A549 (cell line): ENCODE results near the gene PDE1C. TPM values are rescaled to one million over a fixed set of nuclear protein-coding genes. Genes with fewer than 3 reads are reported as not detected.
"Not testable (repeated sequence)": the region's sequence is repeated elsewhere in the genome, so short reads cannot be mapped to it uniquely, and the experiment has no call there.

Source experiments
- ATAC-seq, 2 experiments: fragments of 200-7000 bp in 1 of 2; fragments of >200 bp in 1 of 2; cut with Nextera tagmentation in 1 of 2; cut with Tn5 transposase in 1 of 2; 3 replicates each; pipeline versions ENCODE4 v1.8.0 to v1.9.1; 2018 to 2020; ENCODE audit warnings: mild to moderate bottlenecking in 1 of 2, moderate library complexity in 1 of 2
- CTCF ChIA-PET: fragments of 300-600 bp; sonication (Branson Sonifier 250); formaldehyde crosslinking; extraction: SDS; loops from one replicate; lab custom pipeline; 2021; ENCODE audit warnings: antibody characterized with exemption, inconsistent platforms; lab: Yijun Ruan, JAX
- POLR2A ChIA-PET: fragments of 350-600 bp; formaldehyde crosslinking; extraction: SDS; loops from one replicate; lab custom pipeline; 2021; ENCODE audit warnings: antibody characterized with exemption, inconsistent platforms; lab: Yijun Ruan, JAX
- DNase-seq, 2 experiments: peaks; one replicate each; pipeline versions ENCODE4 v3.0.0 to v3.0.0-alpha.2; 2011 to 2016; ENCODE audit warnings: low read depth in 1 of 2, low spot score in 1 of 2
- FAIRE-seq: peaks from 2 replicates; lab custom pipeline; 2011; peaks lifted over from hg19 to GRCh38; lab: Jason Lieb, UNC
- H3K27ac ChIP-seq, 2 experiments: fragments of >200 bp; sonication (Bioruptor Twin); formaldehyde crosslinking; 3 replicates each; pipeline ENCODE4 v1.5.1; 2016 to 2017
- H3K4me1 ChIP-seq: fragments of >200 bp; sonication (Bioruptor Twin); formaldehyde crosslinking; 3 replicates; pipeline ENCODE4 v1.6.1; 2016
- H3K4me2 ChIP-seq: fragments of >200 bp; sonication (Bioruptor Twin); formaldehyde crosslinking; 3 replicates; pipeline ENCODE4 v1.6.1; 2016
- H3K4me3 ChIP-seq: fragments of >200 bp; sonication (Bioruptor Twin); formaldehyde crosslinking; 3 replicates; pipeline ENCODE4 v1.5.1; 2016
- H3K9me3 ChIP-seq: fragments of >200 bp; sonication (Bioruptor Twin); formaldehyde crosslinking; 3 replicates; pipeline ENCODE4 v1.6.1; 2016
- BHLHE40 ChIP-seq: IDR thresholded peaks from 2 replicates; pipeline ENCODE4 v1.6.1; 2012; ENCODE audit warnings: low read depth, low read length, inconsistent platforms
- CBX2 ChIP-seq: fragments of 200-600 bp; sonication (generic); IDR thresholded peaks from 2 replicates; pipeline ENCODE4 v1.6.1; 2016; ENCODE audit warnings: low read depth, mild to moderate bottlenecking, borderline replicate concordance
- CBX8 ChIP-seq: fragments of 200-600 bp; sonication (generic); IDR thresholded peaks from 2 replicates; pipeline ENCODE4 v1.6.1; 2016
- EHF ChIP-seq: fragments of 250-450 bp; sonication (Bioruptor Pico); IDR thresholded peaks from 2 replicates; pipeline ENCODE4 v1.5.0; 2020; ENCODE audit warnings: mild to moderate bottlenecking
- EP300 ChIP-seq, 2 experiments: fragments of >200 bp; sonication (Bioruptor Twin); formaldehyde crosslinking; IDR thresholded peaks; 2 replicates in 1 of 2; 3 replicates in 1 of 2; pipeline ENCODE4 v1.6.1; 2016 to 2017
- FOXS1 ChIP-seq: fragments of 250-450 bp; sonication (Bioruptor Pico); IDR thresholded peaks from 2 replicates; pipeline ENCODE4 v1.5.0; 2020; ENCODE audit warnings: mild to moderate bottlenecking, moderate library complexity
- HOXA7 ChIP-seq: fragments of 250-450 bp; sonication (Bioruptor Pico); IDR thresholded peaks from 2 replicates; pipeline ENCODE4 v1.5.0; 2020; ENCODE audit warnings: mild to moderate bottlenecking, moderate library complexity
- JUN ChIP-seq, 2 experiments: fragments of >200 bp; sonication (Bioruptor Twin); formaldehyde crosslinking; IDR thresholded peaks; 2 replicates in 1 of 2; 3 replicates in 1 of 2; pipeline ENCODE4 v1.6.1; 2016 to 2017
- JUNB ChIP-seq: fragments of >200 bp; sonication (Bioruptor Twin); formaldehyde crosslinking; IDR thresholded peaks from 2 replicates; pipeline ENCODE4 v1.6.1; 2016
- KDM1A ChIP-seq: fragments of 200-600 bp; sonication (generic); IDR thresholded peaks from 2 replicates; pipeline ENCODE4 v1.6.1; 2016; ENCODE audit warnings: low read depth, mild to moderate bottlenecking
- MAFK ChIP-seq: fragments of 450-650 bp; IDR thresholded peaks from 2 replicates; pipeline ENCODE4 v1.6.1; 2014; ENCODE audit not compliant: partially characterized antibody
- MYC ChIP-seq: IDR thresholded peaks from 2 replicates; pipeline ENCODE4 v1.6.1; 2012; ENCODE audit warnings: mild to moderate bottlenecking, inconsistent platforms, low read length, improper control_type of control experiment, borderline replicate concordance
- NFE2L2 ChIP-seq: fragments of 150-350 bp; conservative IDR thresholded peaks from 2 replicates; pipeline ENCODE4 v1.6.1; 2014; ENCODE audit warnings: low read length
- NPAS2 ChIP-seq: fragments of 250-450 bp; sonication (Bioruptor Pico); IDR thresholded peaks from 2 replicates; pipeline ENCODE4 v1.8.0; 2022; ENCODE audit warnings: mild to moderate bottlenecking, moderate library complexity, borderline replicate concordance
- NR3C1 ChIP-seq: fragments of >200 bp; sonication (Bioruptor Twin); formaldehyde crosslinking; IDR thresholded peaks from 3 replicates; pipeline ENCODE4 v1.6.1; 2017
- PHF8 ChIP-seq: fragments of 200-600 bp; sonication (generic); IDR thresholded peaks from 2 replicates; pipeline ENCODE4 v1.6.1; 2016; ENCODE audit warnings: low read depth, mild to moderate bottlenecking, antibody characterized with exemption, moderate library complexity, borderline replicate concordance
- SREBF2 ChIP-seq: fragments of 450-650 bp; IDR thresholded peaks from 2 replicates; pipeline ENCODE4 v1.6.1; 2014; ENCODE audit warnings: mild to moderate bottlenecking, moderate library complexity
- TFCP2L1 ChIP-seq: fragments of 250-450 bp; sonication (Bioruptor Pico); IDR thresholded peaks from 2 replicates; pipeline ENCODE4 v1.5.0; 2021; ENCODE audit warnings: mild to moderate bottlenecking
- USF2 ChIP-seq: fragments of 450-650 bp; IDR thresholded peaks from 2 replicates; pipeline ENCODE4 v1.6.1; 2014; ENCODE audit warnings: antibody characterized with exemption
- ZC3H11A ChIP-seq: fragments of 450-650 bp; IDR thresholded peaks from 2 replicates; pipeline ENCODE4 v1.6.1; 2014; ENCODE audit warnings: antibody characterized with exemption, mild to moderate bottlenecking
- ZSCAN20 ChIP-seq: fragments of 250-450 bp; sonication (Bioruptor Pico); IDR thresholded peaks from 2 replicates; pipeline ENCODE4 v1.8.0; 2022; ENCODE audit warnings: mild to moderate bottlenecking, moderate library complexity
- WGBS: methylation state at CpG from one replicate; pipeline ENCODE4 v1.1.6; 2017; ENCODE audit errors: missing lambda C conversion rate; 5-methylcytosine and 5-hydroxymethylcytosine counted together
- polyA plus RNA-seq, 4 experiments: library from polyadenylated mRNA; depleted of rRNA in 3 of 4; stranded (reverse); fragments of >200 nt; fragmentation: RNase III in 1 of 4; extraction: RNeasy Plus Mini Kit Qiagen cat#74134 plus additional on column Dnase treatment in 1 of 4; gene quantifications; 2 replicates in 3 of 4; 3 replicates in 1 of 4; pipeline ENCODE4 v1.2.3, GENCODE V29; 2011 to 2017
- TF ChIP-seq, protein P1 (sequence below): fragments of >200 bp; sonication (Bioruptor Twin); formaldehyde crosslinking; IDR thresholded peaks from 3 replicates; pipeline ENCODE4 v1.6.1; 2016
- TF ChIP-seq, protein P2 (sequence below): fragments of 250-450 bp; sonication (Bioruptor Pico); IDR thresholded peaks from 2 replicates; pipeline ENCODE4 v1.5.0; 2020; ENCODE audit warnings: low read depth, mild to moderate bottlenecking, moderate library complexity

The PDE1C gene
- polyA plus RNA-seq, 2 of the 4 experiments (the other 2 are of a cell fraction) = 8.0 to 11.0 TPM

GRCh38 chr7:32077806-32078205 lies 7.6 kb upstream of the PDE1C start (continued):
- TF ChIP-seq, protein P1, sequence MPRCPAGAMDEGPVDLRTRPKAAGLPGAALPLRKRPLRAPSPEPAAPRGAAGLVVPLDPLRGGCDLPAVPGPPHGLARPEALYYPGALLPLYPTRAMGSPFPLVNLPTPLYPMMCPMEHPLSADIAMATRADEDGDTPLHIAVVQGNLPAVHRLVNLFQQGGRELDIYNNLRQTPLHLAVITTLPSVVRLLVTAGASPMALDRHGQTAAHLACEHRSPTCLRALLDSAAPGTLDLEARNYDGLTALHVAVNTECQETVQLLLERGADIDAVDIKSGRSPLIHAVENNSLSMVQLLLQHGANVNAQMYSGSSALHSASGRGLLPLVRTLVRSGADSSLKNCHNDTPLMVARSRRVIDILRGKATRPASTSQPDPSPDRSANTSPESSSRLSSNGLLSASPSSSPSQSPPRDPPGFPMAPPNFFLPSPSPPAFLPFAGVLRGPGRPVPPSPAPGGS = no peak
- no peak for TF ChIP-seq CBX2
- no peak for TF ChIP-seq EP300 (IDR thresholded peaks at IDR 0.05)
- no peak for TF ChIP-seq USF2
- no peak for TF ChIP-seq TFCP2L1 (CRISPR knock-in tag)
- TF ChIP-seq JUN (IDR thresholded peaks at IDR 0.05) = no peak
- no peak for TF ChIP-seq MYC

DNA sequence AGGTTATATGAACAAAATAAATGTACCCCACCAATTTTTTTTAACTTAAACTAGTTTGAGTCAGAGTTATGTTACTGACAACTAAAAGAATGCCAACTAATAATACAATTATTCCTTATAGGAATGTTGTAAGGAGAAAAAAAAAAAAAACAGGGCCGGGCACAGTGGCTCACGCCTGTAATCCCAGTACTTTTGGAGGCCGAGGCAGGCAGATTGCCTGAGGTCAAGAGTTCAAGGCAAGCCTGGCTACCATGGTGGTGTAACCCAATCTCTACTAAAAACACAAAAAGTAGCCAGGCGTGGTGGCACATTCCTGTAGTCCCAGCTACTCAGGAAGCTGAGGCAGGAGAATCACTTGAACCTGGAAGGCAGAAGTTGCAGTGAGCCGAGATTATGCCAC lies 6.6 kb upstream of the PDE1C start:
- FAIRE-seq, ATAC-seq, DNase-seq, POLR2A ChIA-PET, H3K4me3 ChIP-seq, H3K4me1 ChIP-seq: not testable (repeated sequence)
- Histone ChIP-seq H3K4me2 (0 out of 3 replicates have a peak overlapping the region, but pooled peaks have one; percentile 17), H3K9me3 (peaks cover 14% of the 10 kb centered on the region; the same call in 1 of the 3 replicates), H3K27ac (0 out of 6 replicates have a peak overlapping the region, but pooled peaks of 1 of the 2 experiments have one; percentile 11)
- CTCF ChIA-PET = interaction anchor here (1.4 to 3.2 kb wide), 2 partner anchors 13 to 127 kb away, joined by 5 to 9 read pairs; no protein-coding TSS in a partner anchor
- WGBS = 55% methylated on average over 5 of the region's 5 CpGs

- 0 out of 3 replicates have a peak, but pooled peaks cover 9% of the 10 kb centered on the region for H3K9me3 ChIP-seq
- H3K4me2 ChIP-seq = no peak overlapping the region
- DNase-seq (no peak), ATAC-seq (no peak), FAIRE-seq (no peak)
- peaks cover 15% of the 10 kb centered on the region for H3K4me1 ChIP-seq
- ChIA-PET POLR2A (no interaction called here), CTCF (interaction anchor here (1.4 to 3.2 kb wide), 3 partner anchors 12 to 261 kb away, joined by 3 to 9 read pairs (median 5); no protein-coding TSS in a partner anchor)
- TF ChIP-seq JUN (IDR thresholded peaks at IDR 0.05) (no peak), PHF8 (no peak), TFCP2L1 (CRISPR knock-in tag) (no peak), CBX2 (no peak), EHF (no peak), HOXA7 (CRISPR knock-in tag) (no peak), NFE2L2 (no peak), MAFK (no peak)
- no peak overlapping the region for H3K4me3 ChIP-seq
- 100% methylated on average over 4 of the region's 4 CpGs for WGBS
- no peak overlapping the region for H3K27ac ChIP-seq
Observed at GRCh38 chr7:32075612-32076011, 5.4 kb upstream of the PDE1C start.

GRCh38 chr7:32074787-32075585 lies 4.8 kb upstream of the PDE1C start:
- Histone ChIP-seq H3K9me3 (0 out of 3 replicates have a peak, but pooled peaks cover 3% of the 10 kb centered on the region), H3K4me2 (no peak overlapping the region), H3K27ac (no peak overlapping the region), H3K4me3 (no peak overlapping the region), H3K4me1 (peaks cover 15% of the 10 kb centered on the region)
- no peak for DNase-seq
- no peak for FAIRE-seq
- ChIA-PET CTCF (interaction anchor here (0.6 to 3.2 kb wide), 3 partner anchors 12 to 261 kb away, joined by 3 to 9 read pairs (median 3); no protein-coding TSS in a partner anchor), POLR2A (no interaction called here)
- no peak for TF ChIP-seq ZC3H11A
- TF ChIP-seq NPAS2 (CRISPR knock-in tag) = no peak
- no peak for TF ChIP-seq NR3C1
- no peak for TF ChIP-seq JUNB
- no peak for TF ChIP-seq KDM1A
- TF ChIP-seq ZSCAN20 = no peak
- no peak for TF ChIP-seq FOXS1 (CRISPR knock-in tag)
- no peak for TF ChIP-seq HOXA7 (CRISPR knock-in tag)
- no peak for TF ChIP-seq EP300 (IDR thresholded peaks at IDR 0.05)
- TF ChIP-seq CBX2 = no peak
- no peak for TF ChIP-seq NFE2L2
- no peak for TF ChIP-seq SREBF2
- no peak for TF ChIP-seq BHLHE40
- TF ChIP-seq CBX8 = no peak
- TF ChIP-seq USF2 = no peak
- TF ChIP-seq, protein P2, sequence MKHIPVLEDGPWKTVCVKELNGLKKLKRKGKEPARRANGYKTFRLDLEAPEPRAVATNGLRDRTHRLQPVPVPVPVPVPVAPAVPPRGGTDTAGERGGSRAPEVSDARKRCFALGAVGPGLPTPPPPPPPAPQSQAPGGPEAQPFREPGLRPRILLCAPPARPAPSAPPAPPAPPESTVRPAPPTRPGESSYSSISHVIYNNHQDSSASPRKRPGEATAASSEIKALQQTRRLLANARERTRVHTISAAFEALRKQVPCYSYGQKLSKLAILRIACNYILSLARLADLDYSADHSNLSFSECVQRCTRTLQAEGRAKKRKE (CRISPR knock-in tag) = no peak
- WGBS = 72% methylated on average over 9 of the region's 9 CpGs
- no peak for ATAC-seq
